ENCODE data around the gene IRF5. TPM values are rescaled to one million over a fixed set of nuclear protein-coding genes. Genes with fewer than 3 reads are reported as not detected.

The IRF5 gene
- total RNA-seq, 1 experiment from 2014 or later = 0.74 TPM

DNA sequence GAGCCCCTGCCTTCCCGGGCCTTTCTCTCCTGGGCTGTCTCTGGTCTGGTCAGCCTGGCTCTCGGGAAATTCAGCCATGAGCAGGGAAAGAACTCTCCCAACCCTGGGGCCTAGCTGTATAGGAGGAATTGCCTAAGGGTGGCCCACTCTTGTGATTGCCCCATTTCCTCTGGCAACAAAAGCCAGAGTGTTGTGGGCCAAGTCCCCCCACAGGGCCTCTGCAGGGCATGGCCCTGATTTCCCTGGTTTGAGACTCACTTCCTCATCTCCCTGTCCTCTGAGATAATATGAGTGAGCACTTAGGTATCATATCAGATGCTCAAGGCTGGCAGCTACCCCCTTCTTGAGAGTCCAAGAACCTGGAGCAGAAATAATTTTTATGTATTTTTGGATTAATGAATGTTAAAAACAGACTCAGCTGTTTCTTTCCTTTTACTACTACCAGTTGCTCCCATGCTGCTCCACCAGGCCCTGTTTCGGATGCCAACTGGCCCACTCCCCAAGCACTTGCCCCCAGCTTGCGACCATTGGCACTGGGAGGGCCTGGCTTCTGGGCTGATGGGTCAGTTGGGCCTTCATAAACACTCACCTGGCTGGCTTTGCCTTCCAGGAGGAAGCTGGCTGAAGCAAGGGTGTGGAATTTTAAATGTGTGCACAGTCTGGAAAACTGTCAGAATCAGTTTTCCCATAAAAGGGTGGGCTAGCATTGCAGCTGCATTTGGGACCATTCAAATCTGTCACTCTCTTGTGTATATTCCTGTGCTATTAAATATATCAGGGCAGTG is 11.4 kb downstream of the IRF5 start:
- Histone ChIP-seq H3K9me3 (ENCODE audit: control insufficient read depth, low read depth, low read length) (no peaks in the 10 kb centered on the region), H4K5ac (ENCODE audit: insufficient read length, low read depth, low read length) (no peak overlapping the region), H3K23ac (ENCODE audit: insufficient read length, low read depth, low read length) (no peak overlapping the region), H2AFZ (ENCODE audit: low read length) (no peak overlapping the region), H3K23me2 (ENCODE audit: insufficient read length, low read depth, low read length, poor library complexity, severe bottlenecking) (no peaks in the 10 kb centered on the region), H3K4me2 (ENCODE audit: insufficient read depth, insufficient read length, low read length) (no peak overlapping the region), H3T11ph (ENCODE audit: low read length) (no peak overlapping the region), H4K91ac (ENCODE audit: insufficient read length, low read depth, low read length) (no peak overlapping the region), H2AK5ac (ENCODE audit: insufficient read length, low read length) (no peak overlapping the region), H2BK120ac (ENCODE audit: low read depth, low read length, poor library complexity, severe bottlenecking) (no peak overlapping the region), H2BK12ac (ENCODE audit: insufficient read length, low read depth, low read length) (no peak overlapping the region), H2BK15ac (ENCODE audit: low read depth, low read length) (no peak overlapping the region), H4K8ac (replicated peaks; ENCODE audit: insufficient read length, low read depth, low read length) (no peak overlapping the region), H3K79me2 (ENCODE audit: insufficient read depth, low read length) (no peaks in the 10 kb centered on the region), H2BK20ac (ENCODE audit: low read depth, low read length, poor library complexity, severe bottlenecking) (no peak overlapping the region), H4K20me1 (ENCODE audit: control insufficient read depth, insufficient read depth, insufficient read length) (no peaks in the 10 kb centered on the region), H3K56ac (ENCODE audit: insufficient read length, low read depth, low read length) (no peak overlapping the region), H3K18ac (ENCODE audit: insufficient read length, low read depth, low read length) (no peak overlapping the region), H2BK5ac (ENCODE audit: insufficient read length, low read length) (no peak overlapping the region), H3K9ac (ENCODE audit: extremely low read depth, insufficient read length, low read length) (no peak overlapping the region), H3K14ac (ENCODE audit: insufficient read depth, low read length) (no peak overlapping the region), H3K79me1 (ENCODE audit: insufficient read depth, low read depth, low read length, poor library complexity, severe bottlenecking) (no peaks in the 10 kb centered on the region), H3K27ac (ENCODE audit: insufficient read length, low read depth, low read length) (no peak overlapping the region), H3K4me1 (ENCODE audit: insufficient read depth, low read length) (no peaks in the 10 kb centered on the region; the same call in 1 of the 2 replicates), H3K4ac (ENCODE audit: low read depth, low read length) (no peak overlapping the region), H3K27me3 (ENCODE audit: insufficient read depth, low read length) (no peaks in the 10 kb centered on the region)
- Mint-ChIP-seq H3K9me3 (no peaks in the 10 kb centered on the region), H3K4me1 (peaks cover 20 to 21% of the 10 kb centered on the region in 2 experiments), H3K27me3 (ENCODE audit: low read depth) (no peaks in the 10 kb centered on the region; the same call in 1 of the 2 replicates), H3K4me3 (no peak overlapping the region), H3K27ac (no peak overlapping the region), H3K36me3 (ENCODE audit: insufficient read depth in 1 of 3, low read depth in 3 of 3) (peaks cover 0 to 22% (median 17%) of the 10 kb centered on the region in 3 experiments; a peak in 6 of 7 replicates)
- no CpG with 5 or more reads among the region's 4 CpGs for WGBS (ENCODE audit: extremely low coverage, insufficient read length, low lambda C conversion rate)
- DNase-seq = no peak
- TF ChIP-seq, protein P1, sequence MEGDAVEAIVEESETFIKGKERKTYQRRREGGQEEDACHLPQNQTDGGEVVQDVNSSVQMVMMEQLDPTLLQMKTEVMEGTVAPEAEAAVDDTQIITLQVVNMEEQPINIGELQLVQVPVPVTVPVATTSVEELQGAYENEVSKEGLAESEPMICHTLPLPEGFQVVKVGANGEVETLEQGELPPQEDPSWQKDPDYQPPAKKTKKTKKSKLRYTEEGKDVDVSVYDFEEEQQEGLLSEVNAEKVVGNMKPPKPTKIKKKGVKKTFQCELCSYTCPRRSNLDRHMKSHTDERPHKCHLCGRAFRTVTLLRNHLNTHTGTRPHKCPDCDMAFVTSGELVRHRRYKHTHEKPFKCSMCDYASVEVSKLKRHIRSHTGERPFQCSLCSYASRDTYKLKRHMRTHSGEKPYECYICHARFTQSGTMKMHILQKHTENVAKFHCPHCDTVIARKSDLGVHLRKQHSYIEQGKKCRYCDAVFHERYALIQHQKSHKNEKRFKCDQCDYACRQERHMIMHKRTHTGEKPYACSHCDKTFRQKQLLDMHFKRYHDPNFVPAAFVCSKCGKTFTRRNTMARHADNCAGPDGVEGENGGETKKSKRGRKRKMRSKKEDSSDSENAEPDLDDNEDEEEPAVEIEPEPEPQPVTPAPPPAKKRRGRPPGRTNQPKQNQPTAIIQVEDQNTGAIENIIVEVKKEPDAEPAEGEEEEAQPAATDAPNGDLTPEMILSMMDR (conservative IDR thresholded peaks at IDR 0.05) = no peak

Data from H9 (cell line).